LNCaP clone FGC (cell line): ENCODE measurements around the gene MRLN.
A peak's percentile ranks its signal among the peaks of the same experiment; 100 is the strongest.
"Not testable (repeated sequence)": the region's sequence is repeated elsewhere in the genome, so short reads cannot be mapped to it uniquely, and the experiment has no call there.

ENCODE experiments used
- DNase-seq: peaks from one replicate; pipeline ENCODE4 v3.0.0-alpha.2; 2011; ENCODE audit warnings: low read depth
- H3K4me3 ChIP-seq: 2 replicates; pipeline ENCODE4 v1.5.1; 2011; ENCODE audit warnings: mild to moderate bottlenecking, low read depth, low read length, control low read depth
- TF ChIP-seq, protein P1 (sequence below): IDR thresholded peaks from 2 replicates; pipeline ENCODE4 v1.5.1; 2012; ENCODE audit warnings: mild to moderate bottlenecking; ENCODE audit not compliant: control insufficient read depth, insufficient read depth; ENCODE audit errors: extremely low read depth

Gene MRLN

DNA sequence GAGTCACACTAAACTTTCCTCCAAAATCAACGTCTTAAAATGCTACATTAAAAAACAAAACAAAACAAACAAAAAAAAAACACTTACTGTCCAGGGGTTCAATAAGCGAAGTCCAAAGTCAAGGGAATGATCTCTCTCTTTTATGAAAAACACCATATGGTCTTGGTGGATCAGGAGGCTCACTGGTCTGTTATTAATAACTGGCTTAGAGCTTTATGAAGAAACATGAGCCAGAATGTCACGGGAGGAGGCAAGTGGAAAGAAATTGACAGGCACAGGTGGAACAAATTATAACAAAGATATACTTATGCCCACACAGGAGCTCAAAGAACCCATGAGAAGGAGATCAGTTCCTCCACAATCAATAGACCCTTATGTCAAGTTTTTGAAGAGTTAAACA, at the start of gene MRLN:
Gene MRLN, minus strand, starts transcription at position 189 of the 400 bp plus-strand sequence.
- DNase-seq: no peak
- no peak within 1 kb of the TSS for H3K4me3 ChIP-seq
- TF ChIP-seq, protein P1, sequence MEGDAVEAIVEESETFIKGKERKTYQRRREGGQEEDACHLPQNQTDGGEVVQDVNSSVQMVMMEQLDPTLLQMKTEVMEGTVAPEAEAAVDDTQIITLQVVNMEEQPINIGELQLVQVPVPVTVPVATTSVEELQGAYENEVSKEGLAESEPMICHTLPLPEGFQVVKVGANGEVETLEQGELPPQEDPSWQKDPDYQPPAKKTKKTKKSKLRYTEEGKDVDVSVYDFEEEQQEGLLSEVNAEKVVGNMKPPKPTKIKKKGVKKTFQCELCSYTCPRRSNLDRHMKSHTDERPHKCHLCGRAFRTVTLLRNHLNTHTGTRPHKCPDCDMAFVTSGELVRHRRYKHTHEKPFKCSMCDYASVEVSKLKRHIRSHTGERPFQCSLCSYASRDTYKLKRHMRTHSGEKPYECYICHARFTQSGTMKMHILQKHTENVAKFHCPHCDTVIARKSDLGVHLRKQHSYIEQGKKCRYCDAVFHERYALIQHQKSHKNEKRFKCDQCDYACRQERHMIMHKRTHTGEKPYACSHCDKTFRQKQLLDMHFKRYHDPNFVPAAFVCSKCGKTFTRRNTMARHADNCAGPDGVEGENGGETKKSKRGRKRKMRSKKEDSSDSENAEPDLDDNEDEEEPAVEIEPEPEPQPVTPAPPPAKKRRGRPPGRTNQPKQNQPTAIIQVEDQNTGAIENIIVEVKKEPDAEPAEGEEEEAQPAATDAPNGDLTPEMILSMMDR: no peak

DNA sequence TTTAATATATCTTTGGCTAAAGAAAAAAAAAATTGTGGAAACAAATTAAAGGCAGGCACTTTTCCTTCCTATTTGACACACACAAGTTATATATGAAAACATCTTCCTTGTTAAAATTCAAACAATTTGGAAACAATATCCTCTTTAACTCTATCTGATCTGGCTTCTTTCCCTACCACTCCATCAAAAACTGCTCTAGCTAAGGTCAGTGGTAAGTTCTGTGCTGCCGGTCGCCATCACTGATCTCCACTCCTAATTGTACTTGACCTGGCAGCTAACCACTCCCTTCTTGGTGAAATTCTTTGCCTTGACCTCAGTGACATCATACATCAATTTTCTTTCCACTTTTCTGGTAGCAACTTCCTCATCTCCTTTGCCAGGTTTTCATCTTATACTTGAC, 47.9 kb upstream of the MRLN start:
- TF ChIP-seq, protein P1: no peak
- peak; percentile 17 for DNase-seq
- H3K4me3 ChIP-seq: no peak overlapping the region

DNA sequence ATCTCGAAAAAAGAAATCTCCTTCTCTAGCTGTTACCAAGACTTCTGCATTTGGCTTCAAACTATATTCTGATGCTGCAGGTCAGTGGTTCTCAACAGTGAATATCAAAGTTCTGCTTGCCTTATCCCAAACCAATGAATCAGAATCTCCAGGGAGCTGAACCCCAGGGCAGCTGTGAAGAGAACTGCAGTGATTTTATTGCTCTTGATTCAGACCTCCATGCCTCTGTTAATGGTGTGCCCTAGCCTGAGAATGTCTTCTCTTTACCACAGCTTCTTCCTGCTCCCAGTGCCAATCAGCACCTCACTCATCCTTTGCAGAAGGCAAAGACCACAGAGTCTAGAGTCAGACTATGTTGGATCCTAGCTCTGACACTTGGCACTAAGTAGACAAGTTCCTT, 46.2 kb upstream of the MRLN start:
- TF ChIP-seq, protein P1: no peak
- DNase-seq: no peak
- no peak overlapping the region for H3K4me3 ChIP-seq

DNA sequence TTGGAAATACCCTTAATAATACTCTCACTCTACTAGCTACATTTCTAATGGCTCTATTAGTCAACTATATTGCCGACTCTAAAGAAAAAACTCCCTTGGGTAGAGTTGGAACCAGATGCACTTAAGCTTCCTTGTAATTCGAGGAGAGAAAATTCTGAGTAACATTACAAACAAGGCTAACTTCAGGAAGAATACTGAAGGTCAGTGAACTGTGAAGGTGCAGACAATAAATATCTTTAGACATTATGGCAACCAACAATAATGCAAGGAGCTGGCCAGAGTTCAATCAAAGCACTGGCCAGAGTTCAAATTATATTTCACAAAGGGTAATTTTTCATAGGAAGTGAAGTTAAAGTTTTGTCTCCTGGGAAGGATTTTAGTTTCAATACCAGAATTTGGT, 40.7 kb upstream of the MRLN start:
- no peak for DNase-seq
- no peak overlapping the region for H3K4me3 ChIP-seq
- TF ChIP-seq, protein P1: no peak

DNA sequence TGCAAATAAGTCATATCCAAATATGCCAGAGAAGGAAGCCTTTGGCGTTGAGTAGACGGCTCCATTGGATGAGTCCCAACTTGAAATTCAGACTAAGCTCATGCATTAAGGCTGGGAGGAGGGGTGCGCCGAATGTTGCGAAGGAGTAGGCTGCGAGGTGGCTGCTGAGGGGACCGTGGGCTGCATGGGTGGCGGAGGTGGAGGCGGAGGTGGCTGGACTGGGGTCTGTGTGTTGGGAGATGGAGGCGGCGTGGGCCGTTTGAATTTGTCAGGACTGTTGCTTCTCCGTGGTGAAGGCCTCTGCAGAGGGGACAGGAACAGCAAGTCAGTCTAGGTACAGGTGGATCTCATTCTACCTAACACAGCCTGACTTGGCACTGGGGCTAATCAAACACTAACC, 39.6 kb upstream of the MRLN start:
- H3K4me3 ChIP-seq: no peak overlapping the region
- no peak for DNase-seq
- TF ChIP-seq, protein P1: no peak

DNA sequence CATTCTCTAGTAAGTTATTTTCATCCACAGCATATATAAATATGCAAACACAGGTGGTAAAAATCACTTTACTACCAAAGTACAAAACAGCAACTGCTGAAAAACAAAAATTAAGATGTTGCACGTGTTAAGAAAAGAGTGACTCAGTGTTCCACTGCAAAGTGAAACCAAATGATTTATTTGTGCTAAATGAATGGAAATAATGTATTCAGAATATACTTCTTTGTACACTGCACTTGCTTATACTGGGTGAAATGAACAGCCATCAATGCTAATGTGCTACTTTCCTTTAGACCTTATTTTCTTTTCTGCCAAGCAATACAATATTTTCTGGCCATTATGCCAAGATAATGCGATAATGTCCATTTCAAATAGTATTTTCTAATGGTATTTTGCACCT, 38.3 kb upstream of the MRLN start:
- H3K4me3 ChIP-seq: no peak overlapping the region
- DNase-seq: no peak
- TF ChIP-seq, protein P1: no peak

DNA sequence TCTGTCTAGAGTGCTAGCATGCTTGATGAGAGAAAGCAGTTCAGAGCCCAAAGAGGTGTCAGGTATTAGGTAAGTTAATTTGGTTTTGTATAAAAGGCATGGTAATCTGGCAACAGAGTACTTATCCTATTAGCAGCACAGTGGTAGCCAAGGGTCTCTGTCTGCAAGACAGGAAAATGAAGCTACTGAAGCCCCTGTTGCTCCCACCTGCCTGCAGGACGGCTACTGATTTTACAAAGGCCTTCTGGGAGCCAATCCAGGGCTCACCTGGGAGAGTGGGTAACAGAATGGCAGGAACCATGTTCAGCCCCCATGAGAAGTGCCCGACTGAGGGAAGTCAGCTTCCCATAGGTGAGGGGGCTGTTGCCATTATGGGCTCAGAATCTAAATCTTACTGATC, 36.8 kb upstream of the MRLN start:
- not testable (repeated sequence) for DNase-seq

DNA sequence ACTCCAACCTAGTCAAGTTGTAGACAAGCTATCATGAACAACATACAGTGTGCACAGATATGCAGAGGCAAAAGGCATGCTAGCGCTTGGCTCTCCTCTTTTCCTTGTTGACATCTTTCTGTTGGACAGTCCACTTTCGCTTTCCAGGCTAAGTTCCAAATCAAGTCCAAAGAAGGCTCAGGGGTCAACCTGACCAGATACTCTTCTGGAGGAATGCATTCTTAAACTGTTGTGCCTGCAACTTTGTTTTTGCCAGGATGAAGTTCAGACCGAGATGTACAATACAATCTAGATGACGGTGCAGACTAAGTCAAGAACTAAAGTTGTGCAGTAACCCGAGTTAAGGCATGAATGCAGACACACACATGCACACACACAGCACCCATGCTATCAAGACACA, 35.7 kb upstream of the MRLN start:
- H3K4me3 ChIP-seq, DNase-seq: not testable (repeated sequence)

More for the DNA sequence above, 36.8 kb upstream of the MRLN start:
- not testable (repeated sequence) for H3K4me3 ChIP-seq

DNA sequence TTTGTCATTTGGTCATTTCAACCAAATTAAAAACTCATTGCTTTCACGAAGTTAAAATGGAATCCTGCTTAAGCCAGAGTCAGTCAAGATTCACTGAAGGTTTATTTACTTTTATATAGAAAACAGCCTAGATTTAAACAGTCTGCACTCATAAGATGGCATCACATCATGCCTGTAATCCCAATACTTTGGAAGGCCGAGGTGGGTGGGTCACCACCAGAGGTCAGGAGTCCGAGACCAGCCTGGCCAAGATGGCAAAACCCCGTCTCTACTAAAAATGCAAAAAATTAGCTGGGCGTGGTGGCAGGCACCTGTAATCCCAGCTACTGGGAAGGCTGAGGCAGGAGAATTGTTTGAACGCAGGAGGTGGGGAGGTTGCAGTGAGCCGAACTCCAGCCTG, 33.8 kb upstream of the MRLN start:
- DNase-seq, H3K4me3 ChIP-seq: not testable (repeated sequence)

DNA sequence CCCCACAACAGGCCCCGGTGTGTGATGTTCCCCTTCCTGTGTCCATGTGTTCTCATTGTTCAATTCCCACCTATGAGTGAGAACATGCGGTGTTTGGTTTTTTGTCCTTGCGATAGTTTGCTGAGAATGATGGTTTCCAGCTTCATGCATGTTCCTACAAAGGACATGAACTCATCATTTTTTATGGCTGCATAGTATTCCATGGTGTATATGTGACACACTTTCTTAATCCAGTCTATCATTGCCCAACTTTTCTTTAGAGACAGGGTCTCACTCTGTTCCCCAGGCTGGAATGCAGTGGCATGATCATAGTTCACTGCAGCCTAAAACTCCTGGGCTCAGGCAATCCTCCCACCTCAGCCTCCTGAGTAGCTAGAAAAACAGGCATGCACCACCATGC, 32.2 kb upstream of the MRLN start:
- not testable (repeated sequence) for H3K4me3 ChIP-seq, DNase-seq
